ENCODE measurements around the gene GRIA3. TPM values are rescaled to one million over a fixed set of nuclear protein-coding genes. Genes with fewer than 3 reads are reported as not detected.

The GRIA3 gene
- total RNA-seq, 1 experiment from 2014 or later: 1.4 TPM

DNA sequence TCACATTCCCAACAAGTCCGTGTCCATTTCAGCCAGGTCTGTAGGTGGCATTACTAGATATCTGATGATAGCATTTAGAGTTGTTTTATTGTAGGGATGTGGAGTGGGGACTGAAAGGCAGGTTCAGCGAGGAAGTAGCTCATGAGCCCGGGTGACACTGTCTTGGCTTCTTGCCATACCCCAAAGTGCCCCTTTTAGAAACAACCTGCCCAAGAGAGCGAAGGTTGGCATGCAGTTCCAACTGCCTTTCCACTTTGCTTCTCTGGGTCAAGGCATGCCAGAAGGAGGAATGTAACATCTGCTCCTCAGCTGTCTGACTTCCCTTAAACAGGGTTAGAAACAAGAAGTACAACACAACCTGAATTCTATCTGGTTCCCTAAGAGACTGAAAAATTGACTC lies 9.0 kb downstream of the GRIA3 start:
- no peak overlapping the region for H2BK20ac ChIP-seq (ENCODE audit: low read depth, low read length, poor library complexity, severe bottlenecking)
- no peak overlapping the region for H3K56ac ChIP-seq (ENCODE audit: insufficient read length, low read depth, low read length)
- Mint-ChIP-seq H3K27me3 (ENCODE audit: low read depth) (no peaks in the 10 kb centered on the region; the same call in none of the 2 replicates), H3K9me3 (peaks cover 0 to 51% of the 10 kb centered on the region in 2 experiments; a peak in 3 of 5 replicates), H3K36me3 (ENCODE audit: insufficient read depth in 1 of 3, low read depth in 3 of 3) (peaks cover 0 to 2% (median 2%) of the 10 kb centered on the region in 3 experiments; a peak in 3 of 7 replicates), H3K4me3 (no peak overlapping the region), H3K4me1 (peaks cover 15% of the 10 kb centered on the region in 2 experiments), H3K27ac (no peak overlapping the region)
- H2AK5ac ChIP-seq (ENCODE audit: insufficient read length, low read length): no peak overlapping the region
- no peak overlapping the region for H2BK5ac ChIP-seq (ENCODE audit: insufficient read length, low read length)
- no CpG with 5 or more reads among the region's 4 CpGs for WGBS (ENCODE audit: extremely low coverage, insufficient read length, low lambda C conversion rate)
- no peak overlapping the region for H3K4me2 ChIP-seq (ENCODE audit: insufficient read depth, insufficient read length, low read length)
- H3K27ac ChIP-seq (ENCODE audit: insufficient read length, low read depth, low read length): no peak overlapping the region
- H4K8ac ChIP-seq (replicated peaks; ENCODE audit: insufficient read length, low read depth, low read length): no peak overlapping the region
- TF ChIP-seq, protein P1, sequence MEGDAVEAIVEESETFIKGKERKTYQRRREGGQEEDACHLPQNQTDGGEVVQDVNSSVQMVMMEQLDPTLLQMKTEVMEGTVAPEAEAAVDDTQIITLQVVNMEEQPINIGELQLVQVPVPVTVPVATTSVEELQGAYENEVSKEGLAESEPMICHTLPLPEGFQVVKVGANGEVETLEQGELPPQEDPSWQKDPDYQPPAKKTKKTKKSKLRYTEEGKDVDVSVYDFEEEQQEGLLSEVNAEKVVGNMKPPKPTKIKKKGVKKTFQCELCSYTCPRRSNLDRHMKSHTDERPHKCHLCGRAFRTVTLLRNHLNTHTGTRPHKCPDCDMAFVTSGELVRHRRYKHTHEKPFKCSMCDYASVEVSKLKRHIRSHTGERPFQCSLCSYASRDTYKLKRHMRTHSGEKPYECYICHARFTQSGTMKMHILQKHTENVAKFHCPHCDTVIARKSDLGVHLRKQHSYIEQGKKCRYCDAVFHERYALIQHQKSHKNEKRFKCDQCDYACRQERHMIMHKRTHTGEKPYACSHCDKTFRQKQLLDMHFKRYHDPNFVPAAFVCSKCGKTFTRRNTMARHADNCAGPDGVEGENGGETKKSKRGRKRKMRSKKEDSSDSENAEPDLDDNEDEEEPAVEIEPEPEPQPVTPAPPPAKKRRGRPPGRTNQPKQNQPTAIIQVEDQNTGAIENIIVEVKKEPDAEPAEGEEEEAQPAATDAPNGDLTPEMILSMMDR (conservative IDR thresholded peaks at IDR 0.05): no peak
- no peaks in the 10 kb centered on the region for H3K79me2 ChIP-seq (ENCODE audit: insufficient read depth, low read length)
- no peak overlapping the region for H3K23ac ChIP-seq (ENCODE audit: insufficient read length, low read depth, low read length)
- no peak overlapping the region for H2AFZ ChIP-seq (ENCODE audit: low read length)
- DNase-seq: no peak
- no peaks in the 10 kb centered on the region for H3K4me1 ChIP-seq (ENCODE audit: insufficient read depth, low read length)
- H3K9me3 ChIP-seq (ENCODE audit: control insufficient read depth, low read depth, low read length): peaks cover 43% of the 10 kb centered on the region
- H3K14ac ChIP-seq (ENCODE audit: insufficient read depth, low read length): no peak overlapping the region
- no peak overlapping the region for H3T11ph ChIP-seq (ENCODE audit: low read length)
- no peak overlapping the region for H2BK12ac ChIP-seq (ENCODE audit: insufficient read length, low read depth, low read length)
- no peaks in the 10 kb centered on the region for H3K23me2 ChIP-seq (ENCODE audit: insufficient read length, low read depth, low read length, poor library complexity, severe bottlenecking)
- no peak overlapping the region for H3K4ac ChIP-seq (ENCODE audit: low read depth, low read length)
- H2BK120ac ChIP-seq (ENCODE audit: low read depth, low read length, poor library complexity, severe bottlenecking): no peak overlapping the region
- H2BK15ac ChIP-seq (ENCODE audit: low read depth, low read length): no peak overlapping the region
- no peak overlapping the region for H4K5ac ChIP-seq (ENCODE audit: insufficient read length, low read depth, low read length)
- H4K20me1 ChIP-seq (ENCODE audit: control insufficient read depth, insufficient read depth, insufficient read length): no peaks in the 10 kb centered on the region
- H3K18ac ChIP-seq (ENCODE audit: insufficient read length, low read depth, low read length): no peak overlapping the region
- H3K9ac ChIP-seq (ENCODE audit: extremely low read depth, insufficient read length, low read length): no peak overlapping the region
- no peaks in the 10 kb centered on the region for H3K79me1 ChIP-seq (ENCODE audit: insufficient read depth, low read depth, low read length, poor library complexity, severe bottlenecking)
- H4K91ac ChIP-seq (ENCODE audit: insufficient read length, low read depth, low read length): no peak overlapping the region
- H3K27me3 ChIP-seq (ENCODE audit: insufficient read depth, low read length): no peaks in the 10 kb centered on the region

Data from H9 (cell line).